DLD1 (cell line): ENCODE data around the gene HMX3.
"Not testable (repeated sequence)": the region's sequence is repeated elsewhere in the genome, so short reads cannot be mapped to it uniquely, and the experiment has no call there.

ENCODE experiments used
- in situ Hi-C: cut with HindIII; loops from 2 replicates; pipeline ENCODE4 v1.10.0; 2017; ENCODE audit warnings: low sequenced_read_pairs

Gene HMX3

GRCh38 chr10:123166618-123167017 is 30.8 kb downstream of the HMX3 start:
- in situ Hi-C loops = no loop called here

- in situ Hi-C loops = no loop called here
These were observed 35.2 kb downstream of the HMX3 start for GRCh38 chr10:123170961-123171360.

DNA sequence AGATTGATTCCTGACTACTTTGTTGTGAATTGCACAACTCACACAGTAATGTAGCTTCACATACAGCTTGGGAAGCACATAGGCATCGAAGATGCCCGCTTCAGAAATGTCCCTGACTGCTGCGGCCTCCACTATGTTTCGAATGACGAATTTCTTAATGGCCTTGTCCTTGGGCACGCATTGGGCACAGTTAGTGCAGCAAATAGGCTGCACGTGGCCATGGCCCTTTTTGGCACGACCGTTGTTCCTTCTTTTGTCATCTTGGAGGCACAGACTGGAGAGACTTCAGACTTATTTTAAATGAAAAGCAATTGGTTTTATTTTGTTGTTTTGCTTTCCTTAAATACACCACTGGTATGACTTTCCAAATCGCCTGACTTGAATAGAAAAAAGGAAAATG is 35.8 kb downstream of the HMX3 start:
- in situ Hi-C loops = not testable (repeated sequence)

DNA sequence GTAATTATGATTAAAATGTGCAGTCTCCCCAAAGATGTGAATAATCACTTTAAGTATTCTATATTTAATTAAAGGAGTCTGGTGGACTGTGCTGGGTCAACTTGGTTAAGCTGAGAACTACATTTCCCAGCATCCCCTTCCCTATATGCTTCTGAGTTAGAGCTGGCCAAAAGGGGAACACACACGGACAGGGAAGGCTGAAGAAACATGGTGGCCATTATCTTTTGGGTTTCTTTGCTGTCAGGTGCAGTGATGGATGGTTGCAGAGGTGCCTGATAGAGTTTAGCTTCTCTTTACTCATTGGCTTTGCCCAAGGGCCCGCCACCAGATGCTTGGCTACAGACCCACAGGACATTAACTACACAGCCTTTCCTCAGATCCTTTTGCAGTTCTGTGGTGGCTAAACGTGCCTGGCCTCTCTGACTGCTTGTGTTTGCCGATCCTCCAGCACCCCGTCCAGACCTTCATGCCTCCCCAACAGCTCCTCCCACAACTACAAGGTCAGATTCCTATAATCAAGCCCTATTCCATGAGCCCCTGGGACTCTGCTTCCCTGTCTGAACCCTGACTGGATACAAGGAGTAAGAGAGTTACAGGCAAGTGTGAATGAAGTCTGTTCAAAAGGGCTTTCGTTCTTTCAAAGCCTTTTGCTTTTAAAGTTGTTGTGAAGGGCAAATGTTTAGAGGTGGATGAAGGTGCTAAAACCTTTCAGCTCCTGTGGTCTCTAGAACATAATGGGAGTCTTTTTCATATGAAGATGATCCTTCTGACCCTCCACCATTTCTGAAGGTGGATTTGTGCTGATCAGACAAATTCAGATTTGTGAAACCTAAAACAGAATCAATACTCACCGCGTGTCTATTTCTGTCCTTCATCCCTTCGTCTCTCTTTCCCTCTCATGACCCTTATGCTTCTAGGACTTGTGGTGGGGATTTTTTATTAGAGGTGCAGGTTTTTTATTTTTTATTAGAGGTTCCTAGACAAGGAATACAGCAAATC is 39.9 kb downstream of the HMX3 start:
- in situ Hi-C loops = no loop called here

DNA sequence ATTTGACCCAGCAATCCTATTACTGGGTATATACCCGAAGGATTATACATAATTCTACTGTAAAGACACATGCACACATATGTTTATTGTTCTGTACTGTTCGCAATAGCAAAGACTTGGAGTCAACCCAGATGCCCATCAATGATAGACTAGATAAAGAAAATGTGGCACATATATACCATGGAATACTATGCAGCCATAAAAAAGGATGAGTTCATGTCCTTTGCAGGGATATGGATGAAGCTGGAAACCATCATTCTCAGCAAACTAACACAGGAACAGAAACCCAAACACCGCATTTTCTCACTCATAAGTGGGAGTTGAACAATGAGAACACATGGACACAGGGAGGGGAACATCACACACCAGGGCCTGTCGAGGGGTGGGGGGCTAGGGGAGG is 42.6 kb downstream of the HMX3 start:
- in situ Hi-C loops = not testable (repeated sequence)

GRCh38 chr10:123180101-123181090 is 44.6 kb downstream of the HMX3 start:
- in situ Hi-C loops = no loop called here

DNA sequence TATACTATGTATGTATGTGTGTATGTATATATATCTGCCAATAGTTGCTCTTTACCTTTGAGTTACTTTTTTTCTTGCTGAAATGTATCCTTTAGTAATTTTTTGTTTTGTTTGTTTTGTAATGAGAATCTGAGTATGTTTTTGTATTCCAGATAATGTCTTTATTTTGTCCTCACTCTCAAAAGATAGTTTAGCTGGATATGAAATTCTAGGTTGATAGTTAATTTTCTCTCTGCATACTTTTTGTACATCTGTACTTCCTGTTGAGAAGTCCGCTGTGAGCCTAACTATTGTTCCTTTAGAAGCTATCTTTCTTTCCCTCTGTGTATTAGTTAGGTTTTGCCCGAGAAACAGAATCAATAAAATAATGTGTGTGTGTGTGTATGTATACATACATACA is 48.0 kb downstream of the HMX3 start:
- in situ Hi-C loops = no loop called here

- in situ Hi-C loops = no loop called here
These were observed 52.0 kb downstream of the HMX3 start for GRCh38 chr10:123187781-123188180.
